GM12878 (cell line): Measurements from ENCODE around the gene AKR1B15. TPM values are rescaled to one million over a fixed set of nuclear protein-coding genes. Genes with fewer than 3 reads are reported as not detected.
A peak's percentile ranks its signal among the peaks of the same experiment; 100 is the strongest.

Source experiments
- ATAC-seq: fragments of 200-7000 bp; cut with Tn5 transposase; 3 replicates; pipeline ENCODE4 v1.9.1; 2020; ENCODE audit warnings: mild to moderate bottlenecking, moderate library complexity
- BruUV-seq: library from RNA; stranded (reverse); fragments of 400-500 nt; replicated peaks from 2 replicates; lab custom pipeline; 2021; lab: Mats Ljungman, UMichigan
- CTCF ChIA-PET: fragments of 300-600 bp; sonication (Branson Sonifier 250); formaldehyde crosslinking; extraction: SDS; loops from one replicate; lab custom pipeline; 2021; ENCODE audit warnings: inconsistent platforms; lab: Yijun Ruan, JAX
- POLR2A ChIA-PET: fragments of 350-600 bp; formaldehyde crosslinking; extraction: SDS; loops from one replicate; lab custom pipeline; 2021; ENCODE audit warnings: inconsistent platforms; lab: Charles Lee
- RAD21 ChIA-PET: fragments of 300-600 bp; sonication (Branson Sonifier 250); formaldehyde crosslinking; loops from one replicate; lab custom pipeline; 2023; ENCODE audit warnings: antibody characterized with exemption; ENCODE audit not compliant: unreplicated experiment; lab: Charles Lee
- SMC1A ChIA-PET: fragments of 300-600 bp; sonication (Branson Sonifier 250); formaldehyde crosslinking; loops from one replicate; lab custom pipeline; 2023; ENCODE audit not compliant: unreplicated experiment, uncharacterized antibody; lab: Charles Lee
- DNase-seq: peaks from one replicate; pipeline ENCODE4 v3.0.0-alpha.2; 2011; ENCODE audit warnings: low read depth, low spot score
- FAIRE-seq: peaks from 3 replicates; lab custom pipeline; 2011; peaks lifted over from hg19 to GRCh38; lab: Jason Lieb, UNC
- H2AFZ ChIP-seq: 2 replicates; pipeline ENCODE4 v1.6.0; 2011; ENCODE audit warnings: low read depth, low read length, control low read depth; ENCODE audit not compliant: control insufficient read depth
- H3K27ac ChIP-seq: 2 replicates; pipeline ENCODE4 v1.5.1; 2011; ENCODE audit warnings: control low read depth; ENCODE audit not compliant: control insufficient read depth, insufficient read depth
- H3K27me3 ChIP-seq, 2 experiments: replicated peaks in 1 of 2; 2 replicates each; pipeline versions ENCODE4 v1.6.0 to v1.6.1; 2011; ENCODE audit warnings: low read length in 1 of 2; ENCODE audit not compliant: control insufficient read depth in 2 of 2, insufficient read depth in 2 of 2
- H3K36me3 ChIP-seq, 2 experiments: 2 replicates each; pipeline ENCODE4 v1.5.1; 2011; ENCODE audit warnings: low read length in 1 of 2; ENCODE audit not compliant: control insufficient read depth in 2 of 2, insufficient read depth in 2 of 2
- H3K4me1 ChIP-seq: 2 replicates; pipeline ENCODE4 v1.6.1; 2011; ENCODE audit warnings: mild to moderate bottlenecking, low read length, moderate library complexity, mixed read lengths; ENCODE audit not compliant: control insufficient read depth, insufficient read depth
- H3K4me2 ChIP-seq: 2 replicates; pipeline ENCODE4 v1.6.0; 2011; ENCODE audit warnings: control low read depth; ENCODE audit not compliant: control insufficient read depth, insufficient read depth
- H3K4me3 ChIP-seq: fragments of 200-600 bp; sonication (generic); 2 replicates; pipeline ENCODE4 v1.5.1; 2016
- H3K79me2 ChIP-seq: 2 replicates; pipeline ENCODE4 v1.6.0; 2011; ENCODE audit warnings: low read length; ENCODE audit not compliant: control insufficient read depth, insufficient read depth
- H3K9ac ChIP-seq: 2 replicates; pipeline ENCODE4 v1.8.0; 2011; ENCODE audit warnings: low read length, control low read depth, mixed read lengths; ENCODE audit not compliant: control insufficient read depth, insufficient read depth
- H3K9me3 ChIP-seq: replicated peaks from 3 replicates; pipeline ENCODE4 v1.5.1; 2011; ENCODE audit warnings: mild to moderate bottlenecking, low read length; ENCODE audit not compliant: control insufficient read depth, insufficient read depth
- H4K20me1 ChIP-seq: 2 replicates; pipeline ENCODE4 v1.6.0; 2011; ENCODE audit not compliant: control insufficient read depth, insufficient read depth
- ASH2L ChIP-seq: fragments of 300-600, 200-600 bp; sonication (generic); IDR thresholded peaks from 2 replicates; pipeline ENCODE4 v1.6.1; 2017; ENCODE audit warnings: low read depth, mild to moderate bottlenecking, borderline replicate concordance
- BCL11A ChIP-seq: IDR thresholded peaks from 2 replicates; pipeline ENCODE4 v1.6.1; 2011; ENCODE audit warnings: low read depth, low read length
- DPF2 ChIP-seq: fragments of 450-650 bp; IDR thresholded peaks from 2 replicates; pipeline ENCODE4 v1.6.1; 2017; ENCODE audit warnings: mild to moderate bottlenecking
- ESRRA ChIP-seq: IDR thresholded peaks from 2 replicates; pipeline ENCODE4 v1.6.1; 2012; ENCODE audit warnings: mild to moderate bottlenecking, low read length, improper control_type of control experiment
- EZH2 ChIP-seq: IDR thresholded peaks from 2 replicates; pipeline ENCODE4 v1.6.1; 2012; ENCODE audit warnings: low read depth, mild to moderate bottlenecking, control low read depth, inconsistent platforms, low read length, borderline replicate concordance; ENCODE audit not compliant: control insufficient read depth
- HDAC2 ChIP-seq: fragments of 200-600 bp; sonication (generic); IDR thresholded peaks from 2 replicates; pipeline ENCODE4 v1.6.1; 2017
- MYB ChIP-seq: fragments of 150-350 bp; IDR thresholded peaks from 2 replicates; pipeline ENCODE4 v1.6.1; 2014; ENCODE audit warnings: mild to moderate bottlenecking, low read depth, low read length, borderline replicate concordance
- NFXL1 ChIP-seq: fragments of 450-650 bp; IDR thresholded peaks from 2 replicates; pipeline ENCODE4 v1.6.1; 2017; ENCODE audit warnings: antibody characterized with exemption, mild to moderate bottlenecking, borderline replicate concordance
- NFYB ChIP-seq: IDR thresholded peaks from 2 replicates; pipeline ENCODE4 v1.6.1; 2011; ENCODE audit warnings: low read depth, mild to moderate bottlenecking, low read length, improper control_type of control experiment, moderate library complexity; ENCODE audit not compliant: insufficient read depth
- NR2C2 ChIP-seq: IDR thresholded peaks from 2 replicates; pipeline ENCODE4 v1.6.1; 2011; ENCODE audit warnings: borderline replicate concordance, low read depth; ENCODE audit not compliant: control insufficient read depth, insufficient read length
- RAD51 ChIP-seq: fragments of 450-650 bp; IDR thresholded peaks from 2 replicates; pipeline ENCODE4 v1.6.1; 2016; ENCODE audit warnings: moderate library complexity, mild to moderate bottlenecking, inconsistent platforms
- RFX5 ChIP-seq: IDR thresholded peaks from 2 replicates; pipeline ENCODE4 v1.6.1; 2011; ENCODE audit warnings: low read depth, low read length, improper control_type of control experiment
- SMC3 ChIP-seq: IDR thresholded peaks from 2 replicates; pipeline ENCODE4 v1.6.1; 2011; ENCODE audit warnings: low read length, improper control_type of control experiment, borderline replicate concordance
- ZSCAN29 ChIP-seq: fragments of 450-650 bp; IDR thresholded peaks from 2 replicates; pipeline ENCODE4 v1.6.1; 2017; ENCODE audit warnings: mild to moderate bottlenecking, moderate library complexity
- WGBS: methylation state at CpG from one replicate; pipeline ENCODE4 v1.1.6; 2016; ENCODE audit warnings: low lambda C conversion rate; ENCODE audit not compliant: insufficient replicate concordance, insufficient coverage; ENCODE audit errors: missing lambda C conversion rate; 5-methylcytosine and 5-hydroxymethylcytosine counted together
- in situ Hi-C: fragments of 300-500 bp; cut with MboI; formaldehyde crosslinking; loops from 9 replicates; pipeline ENCODE4 v1.14.3; 2018; ENCODE audit warnings: mixed read lengths
- intact Hi-C: fragments of 100-400 bp; cut with micrococcal nuclease; formaldehyde crosslinking; loops from one replicate; pipeline ENCODE4 v1.14.2; 2022; ENCODE audit not compliant: unreplicated experiment
- polyA plus RNA-seq, 11 experiments: library from polyadenylated mRNA; depleted of rRNA in 4 of 11; unstranded in 6 of 11; stranded (reverse) in 5 of 11; fragments of >200 nt; fragmentation: Nextera tagmentation in 4 of 11; fragmentation: Illumina TruSeq in 1 of 11; extraction: Ambion mirVana in 4 of 11; extraction: Trizol in 1 of 11; gene quantifications; 1 replicate in 1 of 11; 2 replicates in 10 of 11; pipeline versions ENCODE4 v1.2.1 to v1.2.3, GENCODE V29; 2011 to 2016; ENCODE audit warnings: inconsistent platforms in 2 of 11, missing spikeins in 2 of 11, low read depth in 1 of 11
- total RNA-seq, 4 experiments: library from RNA; depleted of rRNA in 3 of 4; stranded (reverse); fragments of >200 nt in 3 of 4; fragmentation: Illumina TruSeq in 1 of 4; extraction: Trizol in 1 of 4; gene quantifications; 2 replicates each; pipeline versions ENCODE4 v1.2.1 to v1.2.3, GENCODE V29; 2013 to 2021
- TF ChIP-seq, protein P1 (sequence below): IDR thresholded peaks from 2 replicates; pipeline ENCODE4 v1.6.1; 2012; ENCODE audit warnings: low read depth, low read length, improper control_type of control experiment
- TF ChIP-seq, protein P2 (sequence below): IDR thresholded peaks from 2 replicates; pipeline ENCODE4 v1.6.1; 2011; ENCODE audit warnings: mild to moderate bottlenecking, low read depth, low read length, moderate library complexity; ENCODE audit not compliant: insufficient replicate concordance
- TF ChIP-seq, protein P3 (sequence below): fragments of 450-650 bp; IDR thresholded peaks from 2 replicates; pipeline ENCODE4 v1.6.1; 2017; ENCODE audit warnings: antibody characterized with exemption, mild to moderate bottlenecking, moderate library complexity

The AKR1B15 gene
- total and polyA plus RNA-seq, 10 of the 15 experiments (the other 5 are each of a cell fraction or from before 2014, with no cell fraction given) = 0.06 TPM; not detected in 9

DNA sequence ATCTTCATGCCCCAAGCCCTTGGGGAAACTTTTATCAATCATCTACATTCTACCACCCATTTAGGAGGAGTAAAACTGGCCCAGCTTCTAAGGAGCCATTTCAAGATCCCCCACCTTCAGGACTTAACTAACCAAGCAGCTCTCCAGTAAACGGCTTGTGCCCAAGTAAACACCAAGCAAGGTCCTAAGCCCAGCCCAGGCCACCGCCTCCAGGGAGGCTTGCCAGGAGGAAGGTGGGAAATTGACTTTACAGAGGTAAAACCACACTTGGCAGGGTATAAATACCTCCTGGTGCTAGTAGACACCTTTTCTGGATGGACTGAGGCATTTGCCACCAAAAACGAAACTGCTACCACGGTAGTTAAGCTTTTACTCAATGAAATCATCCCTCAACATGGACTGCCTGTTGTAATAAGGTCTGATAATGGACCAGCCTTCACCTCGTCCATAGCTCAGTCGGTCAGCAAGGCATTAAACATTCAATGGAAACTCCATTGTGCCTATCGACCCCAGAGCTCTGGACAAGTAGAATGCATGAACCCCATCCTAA is 5.6 kb downstream of the AKR1B15 start:
- ATAC-seq = peak; percentile 66
- H3K27me3 ChIP-seq = no peaks in the 10 kb centered on the region
- H3K9ac ChIP-seq = no peak overlapping the region
- H3K9me3 ChIP-seq = no peaks in the 10 kb centered on the region
- H3K36me3 ChIP-seq = no peaks in the 10 kb centered on the region
- DNase-seq = peak; percentile 16
- peaks cover 6% of the 10 kb centered on the region for H3K4me1 ChIP-seq
- no peak overlapping the region for H3K4me3 ChIP-seq
- ChIA-PET SMC1A (interaction anchor here (1.0 to 2.8 kb wide), 8 partner anchors 12 to 150 kb away, joined by 3 to 14 read pairs (median 3); no protein-coding TSS in a partner anchor), CTCF (interaction anchor here (0.6 to 4.1 kb wide), 15 partner anchors 25 to 399 kb away, joined by 3 to 31 read pairs (median 4); no protein-coding TSS in a partner anchor), POLR2A (no interaction called here), RAD21 (interaction anchor here (1.1 to 2.0 kb wide), 5 partner anchors 40 to 122 kb away, joined by 3 to 10 read pairs (median 6); no protein-coding TSS in a partner anchor)
- in situ Hi-C loops (no loop called here), intact Hi-C loops (no loop called here)
- no peak overlapping the region for H2AFZ ChIP-seq
- no peak for TF ChIP-seq NFYB
- TF ChIP-seq SMC3 = no peak
- TF ChIP-seq MYB = no peak
- TF ChIP-seq RFX5 = no peak
- TF ChIP-seq, protein P1, sequence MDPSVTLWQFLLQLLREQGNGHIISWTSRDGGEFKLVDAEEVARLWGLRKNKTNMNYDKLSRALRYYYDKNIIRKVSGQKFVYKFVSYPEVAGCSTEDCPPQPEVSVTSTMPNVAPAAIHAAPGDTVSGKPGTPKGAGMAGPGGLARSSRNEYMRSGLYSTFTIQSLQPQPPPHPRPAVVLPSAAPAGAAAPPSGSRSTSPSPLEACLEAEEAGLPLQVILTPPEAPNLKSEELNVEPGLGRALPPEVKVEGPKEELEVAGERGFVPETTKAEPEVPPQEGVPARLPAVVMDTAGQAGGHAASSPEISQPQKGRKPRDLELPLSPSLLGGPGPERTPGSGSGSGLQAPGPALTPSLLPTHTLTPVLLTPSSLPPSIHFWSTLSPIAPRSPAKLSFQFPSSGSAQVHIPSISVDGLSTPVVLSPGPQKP = no peak
- TF ChIP-seq, protein P2, sequence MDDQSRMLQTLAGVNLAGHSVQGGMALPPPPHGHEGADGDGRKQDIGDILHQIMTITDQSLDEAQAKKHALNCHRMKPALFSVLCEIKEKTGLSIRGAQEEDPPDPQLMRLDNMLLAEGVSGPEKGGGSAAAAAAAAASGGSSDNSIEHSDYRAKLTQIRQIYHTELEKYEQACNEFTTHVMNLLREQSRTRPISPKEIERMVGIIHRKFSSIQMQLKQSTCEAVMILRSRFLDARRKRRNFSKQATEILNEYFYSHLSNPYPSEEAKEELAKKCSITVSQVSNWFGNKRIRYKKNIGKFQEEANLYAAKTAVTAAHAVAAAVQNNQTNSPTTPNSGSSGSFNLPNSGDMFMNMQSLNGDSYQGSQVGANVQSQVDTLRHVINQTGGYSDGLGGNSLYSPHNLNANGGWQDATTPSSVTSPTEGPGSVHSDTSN = no peak
- TF ChIP-seq HDAC2 = no peak
- TF ChIP-seq NFXL1 = no peak
- TF ChIP-seq ASH2L = no peak
- no peak for TF ChIP-seq NR2C2
- no peak for TF ChIP-seq ZSCAN29
- TF ChIP-seq ESRRA = no peak
- TF ChIP-seq EZH2 = no peak
- TF ChIP-seq, protein P3, sequence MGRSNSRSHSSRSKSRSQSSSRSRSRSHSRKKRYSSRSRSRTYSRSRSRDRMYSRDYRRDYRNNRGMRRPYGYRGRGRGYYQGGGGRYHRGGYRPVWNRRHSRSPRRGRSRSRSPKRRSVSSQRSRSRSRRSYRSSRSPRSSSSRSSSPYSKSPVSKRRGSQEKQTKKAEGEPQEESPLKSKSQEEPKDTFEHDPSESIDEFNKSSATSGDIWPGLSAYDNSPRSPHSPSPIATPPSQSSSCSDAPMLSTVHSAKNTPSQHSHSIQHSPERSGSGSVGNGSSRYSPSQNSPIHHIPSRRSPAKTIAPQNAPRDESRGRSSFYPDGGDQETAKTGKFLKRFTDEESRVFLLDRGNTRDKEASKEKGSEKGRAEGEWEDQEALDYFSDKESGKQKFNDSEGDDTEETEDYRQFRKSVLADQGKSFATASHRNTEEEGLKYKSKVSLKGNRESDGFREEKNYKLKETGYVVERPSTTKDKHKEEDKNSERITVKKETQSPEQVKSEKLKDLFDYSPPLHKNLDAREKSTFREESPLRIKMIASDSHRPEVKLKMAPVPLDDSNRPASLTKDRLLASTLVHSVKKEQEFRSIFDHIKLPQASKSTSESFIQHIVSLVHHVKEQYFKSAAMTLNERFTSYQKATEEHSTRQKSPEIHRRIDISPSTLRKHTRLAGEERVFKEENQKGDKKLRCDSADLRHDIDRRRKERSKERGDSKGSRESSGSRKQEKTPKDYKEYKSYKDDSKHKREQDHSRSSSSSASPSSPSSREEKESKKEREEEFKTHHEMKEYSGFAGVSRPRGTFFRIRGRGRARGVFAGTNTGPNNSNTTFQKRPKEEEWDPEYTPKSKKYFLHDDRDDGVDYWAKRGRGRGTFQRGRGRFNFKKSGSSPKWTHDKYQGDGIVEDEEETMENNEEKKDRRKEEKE = no peak
- TF ChIP-seq RAD51 = no peak
- no peak for TF ChIP-seq BCL11A
- no peak for TF ChIP-seq DPF2
- no peak overlapping the region for H3K4me2 ChIP-seq
- WGBS = 13% methylated on average over 7 of the region's 7 CpGs
- FAIRE-seq = no peak
- no peaks in the 10 kb centered on the region for H4K20me1 ChIP-seq
- BruUV-seq = no TSS peak
- H3K79me2 ChIP-seq = no peaks in the 10 kb centered on the region
- no peak overlapping the region for H3K27ac ChIP-seq
